Gastroesophageal sphincter (tissue), 4 donors: ENCODE results near the gene SPATA21. TPM values are rescaled to one million over a fixed set of nuclear protein-coding genes. Genes with fewer than 3 reads are reported as not detected.
"Not testable (repeated sequence)": the region's sequence is repeated elsewhere in the genome, so short reads cannot be mapped to it uniquely, and the experiment has no call there.

Experiments
- ATAC-seq: fragments of 150-250 bp; one replicate; pipeline ENCODE4 v1.9.1; 2016; ENCODE audit warnings: mild to moderate bottlenecking, moderate library complexity
- H3K27ac ChIP-seq, 4 donors: fragments of 200-600 bp; sonication (generic) in 3 of 4; 1 replicate in 3 of 4; 2 replicates in 1 of 4; pipeline ENCODE4 v1.5.1; 2016 to 2019
- H3K27me3 ChIP-seq: fragments of 200-600 bp; sonication (generic); one replicate; pipeline ENCODE4 v1.5.1; 2019
- H3K36me3 ChIP-seq, 2 donors: fragments of 200-600 bp; sonication (generic); one replicate each; pipeline ENCODE4 v1.5.1; 2019; ENCODE audit warnings: control low read depth in 1 of 2
- H3K4me1 ChIP-seq, 3 donors: fragments of 200-600 bp; sonication (generic); 1 replicate in 2 of 3; 2 replicates in 1 of 3; pipeline ENCODE4 v1.5.1; 2016 to 2019; ENCODE audit warnings: control low read depth in 2 of 3
- H3K4me3 ChIP-seq, 2 donors: fragments of 200-600 bp; sonication (generic); one replicate each; pipeline ENCODE4 v1.5.1; 2019; ENCODE audit warnings: mild to moderate bottlenecking in 1 of 2, moderate library complexity in 1 of 2
- H3K9me3 ChIP-seq, 3 donors: fragments of 200-600 bp; sonication (generic); one replicate each; pipeline ENCODE4 v1.5.1; 2017 to 2019; ENCODE audit warnings: control low read depth in 2 of 3
- EP300 ChIP-seq: sonication (generic); formaldehyde crosslinking; IDR thresholded peaks from one replicate; pipeline ENCODE4 v1.6.1; 2017; ENCODE audit warnings: antibody characterized with exemption, mild to moderate bottlenecking
- POLR2A ChIP-seq, 2 donors: fragments of 450-650 bp; IDR thresholded peaks; one replicate each; pipeline ENCODE4 v1.6.1; 2017; ENCODE audit warnings: antibody characterized with exemption in 2 of 2, mild to moderate bottlenecking in 2 of 2, moderate library complexity in 1 of 2
- POLR2AphosphoS5 ChIP-seq: sonication (generic); formaldehyde crosslinking; IDR thresholded peaks from one replicate; pipeline ENCODE4 v1.6.1; 2017; ENCODE audit warnings: antibody characterized with exemption
- WGBS, 2 donors: methylation state at CpG; one replicate each; pipeline ENCODE4 v1.1.5; 2018; ENCODE audit warnings: low coverage in 1 of 2; 5-methylcytosine and 5-hydroxymethylcytosine counted together
- total RNA-seq, 4 donors: library from RNA; depleted of rRNA; stranded (reverse); fragments of >200 nt; gene quantifications; one replicate each; pipeline ENCODE4 v1.1.0, GENCODE V29; 2016
- TF ChIP-seq, protein P1 (sequence below), 4 experiments: fragments of 200-600 bp in 2 of 4; fragments of 450-650 bp in 2 of 4; sonication (generic) in 1 of 4; IDR thresholded peaks; one replicate each; pipeline ENCODE4 v1.5.1; 2017 to 2019; ENCODE audit warnings: antibody characterized with exemption in 4 of 4, mild to moderate bottlenecking in 2 of 4, moderate library complexity in 2 of 4

Gene SPATA21
- total RNA-seq, 4 donors from 2014 or later, result 0.12 to 3.6 TPM; not detected in 2

GRCh38 chr1:16478091-16478490 lies 40.9 kb upstream of the SPATA21 start:
- Histone ChIP-seq H3K4me3 (no peak overlapping the region), H3K9me3 (no peaks in the 10 kb centered on the region), H3K27me3 (no peaks in the 10 kb centered on the region), H3K27ac (no peak overlapping the region), H3K4me1 (no peaks in the 10 kb centered on the region), H3K36me3 (peaks cover 0 to 99% of the 10 kb centered on the region in 2 donors)
- TF ChIP-seq POLR2A (IDR thresholded peaks at IDR 0.05) (no peak), EP300 (no peak)
- 90% methylated on average over 4 of the region's 12 CpGs; no CpG with 5 or more reads in 1 of the 2 donors for WGBS, 2 donors
- ATAC-seq, result no peak

- no CpG with 5 or more reads among the region's 29 CpGs for WGBS, 2 donors
- not testable (repeated sequence) for H3K4me1 ChIP-seq, ATAC-seq, H3K27me3 ChIP-seq, H3K4me3 ChIP-seq, H3K9me3 ChIP-seq, H3K27ac ChIP-seq
- peaks cover 0 to 88% of the 10 kb centered on the region in 2 donors for H3K36me3 ChIP-seq
These were observed 38.8 kb upstream of the SPATA21 start for GRCh38 chr1:16475771-16476770.

- not testable (repeated sequence) for H3K27ac ChIP-seq, H3K4me3 ChIP-seq, H3K27me3 ChIP-seq, H3K4me1 ChIP-seq, H3K9me3 ChIP-seq, ATAC-seq
- WGBS, 2 donors, result 83 to 88% methylated on average over 1 to 2 of the region's 2 CpGs
- H3K36me3 ChIP-seq, result peaks cover 0 to 76% of the 10 kb centered on the region in 2 donors
These were observed 37.7 kb upstream of the SPATA21 start for GRCh38 chr1:16474891-16475290.

GRCh38 chr1:16474166-16474800 lies 37.1 kb upstream of the SPATA21 start:
- Histone ChIP-seq H3K9me3 (no peaks in the 10 kb centered on the region), H3K27ac (no peak overlapping the region), H3K4me1 (no peaks in the 10 kb centered on the region), H3K27me3 (no peaks in the 10 kb centered on the region), H3K4me3 (no peak overlapping the region), H3K36me3 (peaks cover 0 to 70% of the 10 kb centered on the region in 2 donors)
- TF ChIP-seq POLR2AphosphoS5 (no peak), EP300 (no peak), POLR2A (IDR thresholded peaks at IDR 0.05) (no peak)
- TF ChIP-seq, protein P1, sequence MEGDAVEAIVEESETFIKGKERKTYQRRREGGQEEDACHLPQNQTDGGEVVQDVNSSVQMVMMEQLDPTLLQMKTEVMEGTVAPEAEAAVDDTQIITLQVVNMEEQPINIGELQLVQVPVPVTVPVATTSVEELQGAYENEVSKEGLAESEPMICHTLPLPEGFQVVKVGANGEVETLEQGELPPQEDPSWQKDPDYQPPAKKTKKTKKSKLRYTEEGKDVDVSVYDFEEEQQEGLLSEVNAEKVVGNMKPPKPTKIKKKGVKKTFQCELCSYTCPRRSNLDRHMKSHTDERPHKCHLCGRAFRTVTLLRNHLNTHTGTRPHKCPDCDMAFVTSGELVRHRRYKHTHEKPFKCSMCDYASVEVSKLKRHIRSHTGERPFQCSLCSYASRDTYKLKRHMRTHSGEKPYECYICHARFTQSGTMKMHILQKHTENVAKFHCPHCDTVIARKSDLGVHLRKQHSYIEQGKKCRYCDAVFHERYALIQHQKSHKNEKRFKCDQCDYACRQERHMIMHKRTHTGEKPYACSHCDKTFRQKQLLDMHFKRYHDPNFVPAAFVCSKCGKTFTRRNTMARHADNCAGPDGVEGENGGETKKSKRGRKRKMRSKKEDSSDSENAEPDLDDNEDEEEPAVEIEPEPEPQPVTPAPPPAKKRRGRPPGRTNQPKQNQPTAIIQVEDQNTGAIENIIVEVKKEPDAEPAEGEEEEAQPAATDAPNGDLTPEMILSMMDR (IDR thresholded peaks at IDR 0.05), result no peak
- no peak for ATAC-seq
- WGBS, 2 donors, result 92 to 93% methylated on average over 3 to 4 of the region's 28 CpGs

GRCh38 chr1:16468558-16468957 lies 31.3 kb upstream of the SPATA21 start:
- TF ChIP-seq, protein P1 (IDR thresholded peaks at IDR 0.05), result no peak
- no peak for TF ChIP-seq POLR2A (IDR thresholded peaks at IDR 0.05)
- TF ChIP-seq POLR2AphosphoS5, result no peak
- TF ChIP-seq EP300, result no peak
- Histone ChIP-seq H3K27ac (no peak overlapping the region), H3K4me1 (no peaks in the 10 kb centered on the region), H3K27me3 (no peaks in the 10 kb centered on the region), H3K36me3 (peaks cover 0 to 28% of the 10 kb centered on the region in 2 donors), H3K4me3 (no peak overlapping the region), H3K9me3 (no peaks in the 10 kb centered on the region)
- no peak for ATAC-seq
- WGBS, 2 donors, result 64 to 81% methylated on average over 2 to 3 of the region's 3 CpGs

- Histone ChIP-seq H3K9me3 (no peaks in the 10 kb centered on the region), H3K4me3 (no peak overlapping the region), H3K36me3 (peaks cover 0 to 47% of the 10 kb centered on the region in 2 donors), H3K27me3 (no peaks in the 10 kb centered on the region), H3K27ac (no peak overlapping the region), H3K4me1 (no peaks in the 10 kb centered on the region)
- TF ChIP-seq, protein P1 (IDR thresholded peaks at IDR 0.05), result no peak
- TF ChIP-seq EP300, result no peak
- 86 to 88% methylated on average over 6 to 8 of the region's 21 CpGs for WGBS, 2 donors
- ATAC-seq, result no peak
These were observed 27.8 kb upstream of the SPATA21 start for GRCh38 chr1:16464917-16465625.
